Stimulated activated CD8-positive, alpha-beta memory T cell treated with anti-CD3 and anti-CD28 coated beads, Interleukin-4, amount 100 ng/mL, for 1 hour (primary cell): ENCODE data around the gene IGSF22.

Source experiments
- DNase-seq, 2 donors: peaks; one replicate each; pipeline ENCODE4 v3.0.0-alpha.2; 2020; ENCODE audit warnings: low read depth in 2 of 2, low spot score in 1 of 2

IGSF22 gene

GRCh38 chr11:18745251-18745650 lies 19.3 kb upstream of the IGSF22 start:
- DNase-seq, result no peak

GRCh38 chr11:18743900-18744514 lies 18.0 kb upstream of the IGSF22 start:
- no peak for DNase-seq

- DNase-seq, result no peak
Measured at GRCh38 chr11:18743365-18743764, 17.4 kb upstream of the IGSF22 start.

- DNase-seq, result no peak
Measured at GRCh38 chr11:18741783-18742182, 15.8 kb upstream of the IGSF22 start.

GRCh38 chr11:18739685-18740084 lies 13.7 kb upstream of the IGSF22 start:
- DNase-seq, result no peak

GRCh38 chr11:18737642-18738041 lies 11.7 kb upstream of the IGSF22 start:
- no peak for DNase-seq

GRCh38 chr11:18736590-18737148 lies 10.7 kb upstream of the IGSF22 start:
- no peak for DNase-seq

- no peak for DNase-seq
Measured at GRCh38 chr11:18733202-18733601, 7.2 kb upstream of the IGSF22 start.

- DNase-seq, result peak; percentile 47 to 56
Measured at GRCh38 chr11:18731949-18732821, 6.2 kb upstream of the IGSF22 start.

- no peak for DNase-seq
Measured at GRCh38 chr11:18731441-18731840, 5.5 kb upstream of the IGSF22 start.

- no peak for DNase-seq
Measured at GRCh38 chr11:18730020-18730419, 4.0 kb upstream of the IGSF22 start.

- no peak for DNase-seq
Measured at GRCh38 chr11:18729426-18729825, 3.4 kb upstream of the IGSF22 start.

GRCh38 chr11:18728658-18729057 lies 2.7 kb upstream of the IGSF22 start:
- no peak for DNase-seq

GRCh38 chr11:18727479-18728236 lies 1.7 kb upstream of the IGSF22 start:
- no peak for DNase-seq

- DNase-seq, result no peak
Measured at GRCh38 chr11:18723991-18724390, 2.0 kb downstream of the IGSF22 start.

GRCh38 chr11:18722293-18722637 lies 3.7 kb downstream of the IGSF22 start:
- DNase-seq, result no peak

- no peak for DNase-seq
Measured at GRCh38 chr11:18721561-18722292, 4.3 kb downstream of the IGSF22 start.

- peak; percentile 56 to 73 for DNase-seq
Measured at GRCh38 chr11:18720808-18721560, 5.0 kb downstream of the IGSF22 start.

GRCh38 chr11:18720091-18720807 lies 5.7 kb downstream of the IGSF22 start:
- DNase-seq, result no peak

GRCh38 chr11:18715476-18715875 lies 10.5 kb downstream of the IGSF22 start:
- no peak for DNase-seq
